Measurements from ENCODE around the gene COLEC11.

The COLEC11 gene

DNA sequence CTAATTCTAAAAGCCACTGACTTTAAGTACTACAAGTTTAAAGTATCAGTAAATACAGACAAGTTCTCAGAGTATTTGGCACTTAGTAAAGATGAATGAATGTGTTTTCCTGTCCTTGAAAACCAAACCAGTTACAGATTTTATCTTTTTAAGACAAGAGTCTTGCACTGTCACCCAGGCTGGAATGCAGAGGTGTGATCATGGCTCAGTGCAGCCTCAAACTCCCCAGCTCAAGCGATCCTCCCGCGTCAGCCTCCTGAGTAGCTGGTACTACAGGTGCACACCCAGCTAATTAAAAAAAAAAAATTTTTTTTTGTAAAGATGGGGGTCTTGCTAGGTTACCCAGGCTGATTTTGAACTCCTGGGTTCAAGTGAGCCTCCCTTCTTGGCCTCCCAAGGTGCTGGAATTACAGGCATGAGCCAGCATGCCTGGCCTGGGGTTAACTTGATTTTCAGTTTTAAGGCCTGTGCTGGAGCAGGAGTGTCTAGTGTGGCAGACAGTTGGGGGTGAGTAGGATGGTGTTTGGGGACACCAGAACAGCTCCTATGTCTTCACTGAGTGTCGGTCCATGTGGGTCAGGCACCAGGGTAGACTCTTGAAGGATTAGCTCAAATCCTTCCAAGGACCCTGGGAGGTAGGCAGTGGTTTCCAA, 10.2 kb upstream of the COLEC11 start:
- DNase-seq (ENCODE audit: low spot score) (no peak), FAIRE-seq (no peak)

DNA sequence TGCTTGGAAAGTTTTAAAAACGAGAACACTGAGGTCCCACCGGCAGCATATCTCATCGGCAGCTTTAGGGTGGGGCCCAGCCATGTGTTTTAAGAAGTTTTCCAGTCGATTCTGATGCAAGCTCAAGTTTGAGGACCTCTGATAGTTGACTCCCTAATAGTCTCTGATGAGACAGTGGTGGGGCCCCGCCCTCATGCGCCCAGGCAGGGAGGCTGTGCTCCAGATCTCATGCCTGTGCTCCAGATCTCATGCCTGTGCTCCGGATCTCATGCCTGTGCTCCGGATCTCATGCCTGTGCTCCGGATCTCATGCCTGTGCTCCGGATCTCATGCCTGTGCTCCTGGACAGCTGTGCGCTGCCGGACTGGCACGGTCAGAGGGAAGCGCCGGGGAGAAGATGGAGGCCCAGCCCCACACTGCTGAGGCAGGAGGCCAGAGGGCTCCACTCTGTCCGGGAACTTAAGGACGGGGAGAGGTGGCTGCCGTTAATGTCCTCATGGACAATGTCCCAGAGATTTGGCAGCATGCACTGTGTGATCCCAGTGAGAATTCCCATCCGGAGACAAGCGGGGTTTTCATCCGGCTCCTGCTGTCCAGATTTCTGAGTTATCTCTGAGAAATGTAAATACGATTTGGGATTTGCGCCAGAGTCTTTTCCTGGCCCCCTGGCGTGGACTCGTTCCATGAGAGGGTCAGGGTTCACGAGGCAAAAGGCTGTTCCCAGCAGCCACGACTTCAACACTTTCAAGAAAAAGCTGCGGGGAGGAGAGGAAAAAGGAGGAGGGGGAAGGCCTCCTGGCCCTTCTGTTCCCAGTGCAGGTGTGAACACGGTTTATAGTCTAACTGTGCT, 9.4 kb upstream of the COLEC11 start:
- DNase-seq (ENCODE audit: low spot score): no peak
- no peak for FAIRE-seq

DNA sequence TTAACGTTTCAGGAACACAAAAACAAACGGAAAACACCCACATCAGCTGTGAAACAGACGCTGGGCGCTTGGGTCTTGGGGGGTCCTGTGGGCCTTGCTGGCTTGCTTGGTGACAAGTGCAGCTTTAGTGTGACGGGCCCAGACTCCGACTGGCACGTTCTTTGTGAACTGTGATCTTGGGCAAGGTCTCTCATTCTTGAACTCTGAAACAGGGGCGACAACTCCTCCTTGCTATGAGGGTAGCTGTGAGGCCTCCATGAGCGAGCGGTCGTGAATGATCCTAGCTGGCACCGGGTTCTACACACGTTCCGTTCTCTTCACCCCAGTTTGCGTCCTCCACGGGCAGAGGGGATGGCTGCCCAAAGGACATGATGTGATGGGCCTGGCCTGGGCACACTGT, 8.7 kb upstream of the COLEC11 start:
- no peak for DNase-seq (ENCODE audit: low spot score)
- no peak for FAIRE-seq

DNA sequence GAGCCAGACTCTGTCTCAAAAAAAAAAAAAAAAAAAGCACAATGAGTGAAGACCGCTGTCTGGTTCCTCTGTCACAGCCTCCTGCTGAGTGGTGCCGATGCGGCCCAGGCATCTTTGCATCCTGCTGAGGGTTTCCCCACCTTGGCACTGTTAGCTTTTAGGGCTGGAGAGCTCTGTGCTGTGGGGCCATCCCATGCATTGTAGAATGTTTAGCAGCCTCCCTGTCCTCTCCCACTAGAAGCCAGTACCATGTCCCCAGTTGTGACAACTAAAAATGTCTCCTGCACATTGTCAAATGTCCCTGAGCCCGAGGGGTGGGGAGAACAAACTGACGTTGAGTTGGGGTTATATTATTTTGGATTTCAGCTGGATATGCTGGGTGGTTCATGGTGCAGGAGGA, 7.9 kb upstream of the COLEC11 start:
- DNase-seq (ENCODE audit: low spot score) (no peak), FAIRE-seq (no peak)

DNA sequence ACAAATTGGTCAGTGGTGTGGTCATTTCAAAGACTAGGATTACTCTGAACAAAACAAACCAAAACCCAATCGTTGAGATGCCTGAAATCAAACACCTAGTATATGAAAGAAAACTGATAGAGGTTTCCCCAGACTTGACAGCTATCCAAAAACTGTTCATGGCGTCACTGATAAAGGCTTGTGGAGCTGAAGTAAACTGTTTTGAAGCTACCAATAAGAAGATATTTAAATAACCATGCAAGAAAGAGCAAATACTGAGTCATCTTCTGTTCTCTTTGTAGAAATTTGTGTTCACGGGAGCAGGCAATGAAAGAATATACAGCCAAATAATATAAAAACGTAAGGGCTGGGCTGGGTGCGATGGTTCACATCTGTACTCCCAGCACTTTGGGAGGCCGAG, 7.5 kb upstream of the COLEC11 start:
- FAIRE-seq (no peak), DNase-seq (ENCODE audit: low spot score) (no peak)

DNA sequence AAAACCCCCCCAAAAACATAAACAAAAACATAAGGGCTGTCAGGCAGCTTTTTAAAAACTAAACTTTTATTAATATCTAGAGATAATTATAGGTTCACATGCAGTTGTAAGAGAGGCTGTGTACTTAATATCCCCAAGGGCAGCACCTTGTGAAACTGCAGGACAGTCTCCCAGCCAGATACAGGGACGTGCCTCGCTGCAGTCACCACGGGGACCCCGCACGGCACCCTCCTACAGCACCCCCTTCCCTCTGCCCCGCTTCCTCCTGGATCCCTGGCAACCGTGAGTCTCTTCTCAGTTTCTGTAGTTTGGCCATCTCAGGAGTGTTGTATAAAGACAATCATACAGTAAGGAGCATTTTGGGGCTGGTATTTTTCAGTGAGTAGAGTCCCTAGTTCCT, 6.8 kb upstream of the COLEC11 start:
- DNase-seq (ENCODE audit: low spot score) (no peak), FAIRE-seq (no peak)

DNA sequence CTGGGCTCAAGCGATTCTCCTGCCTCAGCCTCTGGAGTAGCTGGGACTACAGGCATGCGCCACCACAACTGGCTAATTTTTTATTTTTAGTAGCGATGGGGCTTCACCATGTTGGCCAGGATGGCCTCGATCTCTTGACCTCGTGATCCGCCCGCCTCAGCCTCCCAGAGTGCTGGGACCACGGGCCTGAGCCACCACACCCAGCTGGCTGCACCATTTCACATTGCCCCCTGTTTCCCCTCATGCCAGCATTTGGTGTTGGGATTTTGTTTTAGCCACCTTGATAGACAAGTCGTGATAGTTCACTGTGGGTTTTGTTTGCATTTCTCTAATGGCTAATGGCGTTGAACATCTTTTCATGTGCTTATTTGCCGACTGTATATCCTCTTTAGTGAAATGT, 5.8 kb upstream of the COLEC11 start:
- FAIRE-seq (no peak), DNase-seq (ENCODE audit: low spot score) (no peak)

DNA sequence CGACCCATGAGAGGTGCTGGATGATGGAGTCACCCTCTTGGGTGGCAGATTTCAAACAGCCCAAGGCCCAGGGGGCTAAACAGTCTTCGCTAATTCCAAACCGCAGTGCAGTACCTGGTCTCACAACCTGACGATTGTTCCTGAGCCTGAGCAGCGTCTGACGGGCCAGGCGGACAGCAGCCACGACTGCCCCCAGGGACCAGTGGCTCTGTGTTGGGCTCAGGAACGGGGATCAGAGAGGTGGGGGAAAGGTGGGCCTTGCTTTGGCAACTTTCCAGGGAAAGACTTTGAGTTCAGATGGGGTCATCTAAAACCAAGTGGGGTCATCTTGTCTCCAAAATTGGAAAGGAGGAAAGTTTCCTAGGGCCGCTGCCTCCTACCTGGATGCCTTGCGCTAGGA, 492 bp downstream of the COLEC11 start:
- DNase-seq (ENCODE audit: low spot score) (no peak), FAIRE-seq (no peak)

DNA sequence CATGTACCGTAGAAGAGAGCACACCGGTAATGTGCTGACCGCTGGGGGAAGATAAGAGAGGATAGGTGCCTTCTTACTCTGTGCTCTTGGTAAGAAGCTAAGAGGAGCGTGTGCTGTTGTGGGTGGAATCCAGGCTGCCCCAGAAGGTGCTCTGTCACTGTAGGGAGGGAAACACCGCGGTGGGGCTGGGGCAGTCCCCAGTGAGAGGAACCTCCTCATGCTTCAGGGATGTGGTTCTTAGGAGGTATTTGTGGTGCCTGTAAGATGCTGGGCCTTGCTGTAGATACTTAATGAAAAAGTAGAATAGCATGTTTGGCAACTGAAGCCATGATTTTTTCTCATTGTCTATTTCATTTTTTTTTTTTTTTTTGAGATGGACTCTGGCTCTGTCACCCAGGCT, 1.1 kb downstream of the COLEC11 start:
- FAIRE-seq (no peak), DNase-seq (ENCODE audit: low spot score) (no peak)

DNA sequence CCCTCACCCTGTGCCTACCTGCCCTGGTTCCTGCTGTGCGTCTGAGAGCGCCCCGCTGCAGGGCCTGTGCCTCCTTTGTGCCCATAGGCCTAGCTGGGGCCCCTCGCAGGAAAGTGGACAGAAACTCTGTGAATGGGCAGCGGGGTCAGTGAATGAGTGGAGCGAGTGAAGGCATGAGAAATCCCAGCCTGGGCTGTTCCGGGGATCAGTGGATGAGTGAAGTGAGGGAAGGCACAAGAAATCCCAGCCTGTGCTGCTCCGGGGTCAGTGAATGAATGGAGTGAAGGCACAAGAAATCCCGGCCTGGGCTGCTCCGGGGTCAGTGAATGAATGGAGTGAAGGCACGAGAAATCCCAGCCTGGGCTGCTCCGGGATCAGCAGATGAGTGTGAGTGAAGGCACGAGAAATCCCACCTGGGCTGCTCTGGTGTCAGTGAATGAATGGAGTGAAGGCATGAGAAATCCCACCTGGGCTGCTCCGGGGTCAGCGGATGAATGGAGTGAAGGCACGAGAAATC, 2.0 kb downstream of the COLEC11 start:
- FAIRE-seq (no peak), DNase-seq (ENCODE audit: low spot score) (no peak)

DNA sequence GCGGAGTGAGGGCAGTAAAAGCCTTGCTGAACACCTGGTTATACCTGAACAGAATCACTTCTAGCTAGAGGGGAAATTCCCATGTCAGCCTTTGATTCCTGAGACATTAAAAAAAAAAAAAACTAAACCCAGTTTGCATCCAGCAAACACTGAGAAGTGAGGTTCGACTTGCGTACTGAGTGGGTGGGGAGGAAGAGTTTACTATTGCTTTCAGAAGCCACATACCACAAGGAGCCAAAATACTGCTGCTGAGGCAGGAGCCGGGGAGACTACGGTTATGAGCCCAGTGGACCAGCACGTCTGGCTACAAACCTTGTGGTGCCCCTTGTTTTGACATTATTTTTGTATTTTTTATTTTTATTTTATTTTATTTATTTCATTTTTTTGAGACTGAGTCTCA, 2.7 kb downstream of the COLEC11 start:
- FAIRE-seq (no peak), DNase-seq (ENCODE audit: low spot score) (no peak)

DNA sequence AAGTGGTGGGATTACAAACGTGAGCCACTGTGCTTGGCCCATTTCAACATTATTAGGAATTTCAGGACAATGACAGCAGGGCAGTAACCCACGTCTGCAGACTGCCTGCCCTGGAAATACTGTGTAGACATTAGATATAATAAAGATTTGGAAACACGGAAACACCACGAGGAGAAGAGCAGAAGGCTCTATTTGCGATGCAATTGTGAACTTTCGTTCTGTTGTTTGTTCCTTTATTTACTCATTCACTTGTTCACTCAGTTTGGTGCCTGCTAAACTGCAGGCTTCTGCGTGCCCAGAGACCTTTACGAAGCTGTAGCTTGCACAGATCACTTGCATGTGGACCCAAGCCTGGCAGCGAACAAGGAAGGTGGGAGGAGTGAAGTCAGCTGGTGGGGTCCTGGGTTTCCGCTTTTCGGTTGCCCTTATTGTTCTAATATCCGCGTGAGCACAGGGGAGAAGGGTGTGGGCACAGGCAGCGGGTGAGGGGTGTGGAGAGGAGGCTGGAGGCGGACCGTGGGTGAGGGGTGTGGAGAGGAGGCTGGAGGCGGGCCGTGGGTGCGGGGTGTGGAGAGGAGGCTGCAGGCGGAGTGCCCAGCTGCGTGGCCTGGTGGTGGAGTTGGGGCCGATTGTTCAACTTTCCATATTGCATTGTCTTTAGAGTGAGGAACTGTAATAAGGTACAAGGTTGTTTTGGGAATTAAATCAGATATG, 3.4 kb downstream of the COLEC11 start:
- DNase-seq (ENCODE audit: low spot score): no peak
- no peak for FAIRE-seq

DNA sequence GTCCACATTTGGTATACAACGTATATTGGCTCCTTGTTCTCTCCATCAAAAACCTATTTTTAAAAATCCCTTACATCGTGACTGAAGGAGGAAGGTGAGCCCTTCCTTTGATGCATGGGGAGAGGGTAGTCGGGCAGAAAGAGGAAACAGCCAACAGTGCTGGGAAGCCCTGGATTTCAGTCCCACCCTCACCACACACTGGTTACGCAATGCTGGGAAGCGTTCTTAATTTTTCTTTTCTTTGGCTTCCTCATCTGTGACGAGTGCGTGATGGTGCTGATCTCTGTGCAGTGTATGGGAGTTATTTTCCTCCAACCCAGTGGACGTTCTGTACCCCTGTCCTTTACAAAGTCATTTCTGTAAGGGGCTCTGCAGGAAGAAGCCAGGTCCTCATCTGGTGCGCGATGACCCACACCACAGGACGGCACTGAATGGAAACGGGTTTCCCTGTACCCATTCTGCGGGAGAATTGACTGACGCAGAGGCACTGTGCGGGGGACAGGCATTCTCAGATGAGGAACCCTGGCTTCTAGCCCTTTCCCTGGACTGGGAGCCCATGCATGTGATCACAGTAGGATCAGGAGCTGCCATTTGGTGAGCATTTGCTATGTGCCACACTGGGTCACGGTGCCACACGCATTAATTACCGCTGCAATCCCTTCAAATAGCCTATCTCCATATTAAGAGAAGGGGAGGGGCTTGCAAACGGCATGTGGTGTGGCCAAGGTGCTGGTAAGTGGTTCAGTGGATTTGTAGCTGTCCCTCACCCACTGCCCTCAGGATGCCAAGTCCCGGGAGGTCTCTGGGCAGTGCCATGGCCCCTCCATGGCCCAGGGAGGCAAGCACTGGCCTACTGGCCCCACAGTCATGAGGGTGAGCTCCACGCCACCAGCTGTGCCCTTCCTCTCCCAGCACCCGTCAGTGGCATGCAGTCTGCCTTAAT, 4.3 kb downstream of the COLEC11 start:
- DNase-seq (ENCODE audit: low spot score): no peak

DNA sequence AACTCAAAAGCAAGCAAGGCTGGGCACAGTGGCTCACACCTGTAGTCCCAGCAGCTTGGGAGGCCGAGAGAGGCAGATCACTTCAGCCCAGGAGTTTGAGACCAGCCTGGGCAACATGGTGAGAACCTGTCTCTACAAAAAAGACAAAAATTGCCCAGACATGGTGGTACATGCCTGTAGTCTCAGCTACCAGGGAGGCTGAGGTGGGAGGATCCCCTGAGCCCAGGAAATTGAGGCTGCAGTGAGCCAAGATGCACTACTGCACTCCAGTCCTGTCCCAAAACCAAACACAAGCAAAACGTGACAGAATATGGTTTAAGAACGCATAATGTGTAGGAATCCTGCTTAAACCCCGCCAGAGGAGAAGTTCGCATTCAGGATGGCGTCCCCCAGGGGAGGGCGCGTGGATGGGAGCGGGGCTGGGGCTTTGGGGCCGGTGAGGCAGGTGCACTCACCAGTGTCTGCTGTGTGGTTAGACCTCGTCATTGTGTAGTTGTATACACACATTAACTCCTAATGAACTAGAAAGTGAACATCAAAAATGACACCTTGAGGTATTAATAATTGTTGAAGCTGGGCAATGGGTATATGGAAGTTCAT, 5.4 kb downstream of the COLEC11 start:
- FAIRE-seq: no peak
- DNase-seq (ENCODE audit: low spot score): no peak

More for the DNA sequence above, 4.3 kb downstream of the COLEC11 start:
- FAIRE-seq: no peak

DNA sequence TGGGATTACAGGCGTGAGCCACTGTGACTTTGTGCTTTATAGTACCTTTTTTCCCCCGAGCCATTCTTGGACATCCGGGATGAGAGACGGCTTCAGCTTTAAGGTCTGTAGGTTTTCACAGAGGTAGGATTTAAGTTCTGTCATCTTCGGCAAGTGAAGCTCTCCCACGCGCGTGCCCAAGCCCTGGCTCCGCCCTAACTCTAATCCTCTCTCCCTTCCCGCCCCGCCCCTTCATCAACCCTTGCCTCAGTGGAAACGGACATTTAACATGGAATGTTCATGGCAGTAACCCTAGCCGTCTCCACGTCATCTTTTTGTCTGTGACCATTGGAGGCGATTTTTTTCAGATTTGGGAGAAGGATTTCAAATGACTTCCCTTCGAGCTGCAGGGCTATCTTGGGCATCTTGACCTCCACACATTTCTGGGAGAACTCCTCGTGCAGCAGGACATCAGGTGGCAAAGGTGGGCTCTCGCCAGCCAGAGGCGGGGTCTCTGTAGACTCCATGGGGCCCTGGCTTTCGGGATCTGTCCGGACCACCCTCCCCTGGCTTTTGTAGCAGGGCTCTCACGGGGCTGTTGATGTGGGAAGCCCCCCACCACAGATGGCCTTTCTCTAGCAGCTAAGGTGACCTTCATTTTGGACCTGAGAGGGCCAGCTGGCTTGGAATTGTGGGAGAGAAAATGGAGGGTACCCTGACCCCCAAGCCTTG, 6.8 kb downstream of the COLEC11 start:
- no peak for DNase-seq (ENCODE audit: low spot score)
- no peak for FAIRE-seq

DNA sequence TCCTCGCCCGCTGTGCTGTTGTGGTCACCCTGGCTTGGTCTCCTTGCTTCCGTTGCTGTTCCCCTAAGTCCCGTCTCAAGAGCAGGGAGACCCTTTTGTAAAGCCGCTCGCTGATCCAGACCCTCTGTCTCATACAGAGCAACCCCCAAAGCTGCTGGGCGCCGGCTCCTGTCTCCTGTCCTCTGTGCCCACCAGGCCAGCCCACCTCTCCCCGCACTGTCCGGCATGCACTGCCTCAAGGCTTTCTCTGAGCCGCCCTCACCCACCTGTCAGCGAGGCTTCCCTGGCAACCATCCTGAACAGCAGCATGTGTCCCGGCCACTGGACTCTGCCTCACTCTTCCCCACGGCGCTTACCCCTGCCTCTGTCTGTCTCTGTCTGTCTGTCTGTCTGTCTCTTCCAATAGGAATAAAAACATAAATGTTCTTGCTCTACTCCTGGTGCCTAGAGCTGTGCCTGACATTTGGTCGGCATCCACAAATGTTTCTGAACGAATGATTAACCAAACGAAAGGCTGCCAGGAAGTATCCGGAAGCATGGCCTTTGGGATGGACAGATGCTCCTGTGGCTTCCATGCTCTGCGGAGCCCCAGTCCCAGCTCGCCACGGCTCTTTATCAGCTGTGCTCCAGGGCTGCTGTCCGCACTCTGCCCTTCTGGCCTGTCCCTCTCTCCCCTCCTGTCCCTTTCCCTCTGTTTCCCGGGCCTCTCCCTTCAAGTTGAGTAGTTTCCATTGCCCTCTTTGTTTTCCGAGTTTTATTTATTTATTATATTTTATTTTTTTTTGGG, 7.8 kb downstream of the COLEC11 start:
- FAIRE-seq: no peak
- DNase-seq (ENCODE audit: low spot score): no peak

DNA sequence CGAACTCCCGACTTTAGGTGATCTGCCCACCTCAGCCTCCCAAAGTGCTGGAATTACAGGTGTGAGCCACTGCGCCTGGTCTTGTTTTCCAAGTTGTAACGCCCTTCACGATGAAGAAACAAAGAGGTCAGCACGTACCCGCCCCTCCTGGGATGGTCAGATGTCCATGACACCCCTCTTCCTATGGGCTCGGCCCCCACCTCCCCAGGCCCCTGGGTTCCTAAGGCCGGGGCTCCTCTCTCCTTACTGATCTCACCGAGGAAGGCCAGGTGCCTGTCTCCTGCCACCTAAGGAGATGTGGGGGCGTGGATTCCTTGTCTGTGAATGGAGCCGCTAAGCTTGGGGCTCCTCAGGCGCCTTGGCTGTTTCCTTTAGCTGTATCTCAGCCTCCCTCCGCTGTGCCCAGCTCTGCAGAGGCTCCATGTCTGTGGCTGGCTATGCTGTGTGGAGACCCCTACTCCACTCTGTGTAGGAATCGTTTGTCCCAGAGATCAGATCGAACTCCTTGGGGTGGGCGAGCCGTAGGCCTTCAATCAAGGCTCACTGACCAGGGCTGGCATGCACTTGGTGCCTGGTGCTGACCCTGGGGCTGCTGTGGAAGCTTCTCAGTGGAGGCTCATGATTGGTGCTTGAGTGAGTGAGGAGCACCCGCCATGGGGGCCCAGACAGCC, 8.8 kb downstream of the COLEC11 start:
- FAIRE-seq (no peak), DNase-seq (ENCODE audit: low spot score) (no peak)

DNA sequence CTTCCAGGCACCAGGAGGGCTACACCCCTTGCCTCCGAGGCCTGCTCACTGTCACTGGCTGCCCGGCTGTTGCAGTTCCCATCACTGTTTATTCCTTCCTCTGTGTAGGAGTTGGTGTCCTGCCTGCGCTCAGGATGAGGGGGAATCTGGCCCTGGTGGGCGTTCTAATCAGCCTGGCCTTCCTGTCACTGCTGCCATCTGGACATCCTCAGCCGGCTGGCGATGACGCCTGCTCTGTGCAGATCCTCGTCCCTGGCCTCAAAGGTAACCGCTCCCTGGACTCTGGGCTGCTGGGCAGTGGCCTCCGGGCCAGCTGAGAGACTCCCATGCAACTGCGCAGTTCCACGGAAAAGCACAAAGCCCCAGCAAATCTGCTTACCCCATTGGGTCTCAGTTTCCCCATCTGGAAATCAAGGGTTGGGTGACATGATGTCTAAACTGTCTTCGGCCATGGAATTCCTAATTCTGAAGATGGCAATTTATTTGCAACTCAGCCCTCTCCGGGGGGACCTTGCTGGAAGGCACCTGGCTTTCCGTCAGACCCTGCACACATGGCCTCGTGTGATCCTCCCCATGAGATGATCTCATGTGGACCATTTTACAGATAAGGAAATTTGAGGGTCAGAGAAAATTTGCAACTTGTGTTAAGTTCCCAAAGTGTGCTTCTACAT, 9.4 kb downstream of the COLEC11 start:
- FAIRE-seq (no peak), DNase-seq (ENCODE audit: low spot score) (no peak)

Data from RCC 7860 (cell line).